ENCODE measurements around the gene ATP8A2. TPM values are rescaled to one million over a fixed set of nuclear protein-coding genes. Genes with fewer than 3 reads are reported as not detected.
A peak's percentile ranks its signal among the peaks of the same experiment; 100 is the strongest.

Gene ATP8A2
- total RNA-seq, 1 experiment from 2014 or later = 0.34 TPM

DNA sequence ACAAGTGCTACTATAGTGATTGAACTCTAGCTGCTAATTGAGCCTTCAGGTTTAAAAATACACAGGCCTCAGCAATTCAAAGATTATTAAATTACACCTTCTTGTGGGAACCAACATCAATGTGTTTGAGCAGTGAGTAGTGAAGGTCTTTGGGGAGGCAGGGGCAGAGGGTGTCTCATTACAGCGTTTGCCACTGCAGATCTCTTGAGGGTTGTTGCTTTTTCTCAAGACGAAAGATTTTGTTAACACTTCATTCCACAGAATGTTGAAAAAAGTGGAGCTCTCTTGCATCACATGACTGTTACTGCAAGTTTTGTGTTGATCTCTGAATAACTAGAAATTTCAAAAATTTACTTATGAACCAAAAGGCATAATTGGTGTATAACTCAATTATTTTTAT lies 253.6 kb downstream of the ATP8A2 start:
- H3K4me1 ChIP-seq = peaks cover 11% of the 10 kb centered on the region
- H3K9me3 ChIP-seq (replicated peaks) = no peaks in the 10 kb centered on the region
- no peaks in the 10 kb centered on the region for H3K36me3 ChIP-seq
- DNase-seq = no peak
- no peak overlapping the region for H3K4me3 ChIP-seq
- no peak overlapping the region for H3K27ac ChIP-seq
- no peaks in the 10 kb centered on the region for H3K27me3 ChIP-seq

DNA sequence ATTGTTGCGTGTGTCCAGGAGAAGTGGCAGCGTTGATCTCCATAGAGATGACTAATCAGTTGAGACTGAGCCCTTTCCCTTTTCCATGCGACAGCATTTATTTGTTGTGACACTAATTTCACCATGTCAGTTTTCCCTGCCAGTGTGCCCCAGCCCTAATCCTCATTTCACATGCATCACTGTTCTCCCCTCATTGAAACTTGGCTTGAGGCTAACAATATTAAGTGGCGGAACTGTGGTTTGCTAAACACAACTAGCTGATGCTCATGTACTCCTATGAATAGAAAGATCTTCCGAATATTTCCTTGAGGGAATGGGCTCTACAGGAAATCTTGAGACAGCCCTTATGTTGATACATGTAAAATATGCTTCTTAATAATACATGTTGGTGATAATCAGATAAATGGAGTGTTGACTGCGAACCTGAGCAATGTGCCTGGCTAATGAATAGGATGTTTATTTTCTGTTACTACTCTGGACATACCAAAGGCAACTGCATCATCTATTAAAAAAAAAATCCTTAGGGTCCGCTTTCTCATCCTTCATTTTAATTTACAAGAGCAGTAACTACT lies 258.6 kb downstream of the ATP8A2 start:
- Histone ChIP-seq H3K27me3 (no peaks in the 10 kb centered on the region), H3K27ac (peak overlapping the region; percentile 82), H3K9me3 (replicated peaks) (no peaks in the 10 kb centered on the region), H3K4me3 (peak overlapping the region; percentile 3; the same call in 1 of the 2 replicates), H3K4me1 (peaks cover 25% of the 10 kb centered on the region), H3K36me3 (no peaks in the 10 kb centered on the region)
- peak; percentile 77 to 92 for DNase-seq

DNA sequence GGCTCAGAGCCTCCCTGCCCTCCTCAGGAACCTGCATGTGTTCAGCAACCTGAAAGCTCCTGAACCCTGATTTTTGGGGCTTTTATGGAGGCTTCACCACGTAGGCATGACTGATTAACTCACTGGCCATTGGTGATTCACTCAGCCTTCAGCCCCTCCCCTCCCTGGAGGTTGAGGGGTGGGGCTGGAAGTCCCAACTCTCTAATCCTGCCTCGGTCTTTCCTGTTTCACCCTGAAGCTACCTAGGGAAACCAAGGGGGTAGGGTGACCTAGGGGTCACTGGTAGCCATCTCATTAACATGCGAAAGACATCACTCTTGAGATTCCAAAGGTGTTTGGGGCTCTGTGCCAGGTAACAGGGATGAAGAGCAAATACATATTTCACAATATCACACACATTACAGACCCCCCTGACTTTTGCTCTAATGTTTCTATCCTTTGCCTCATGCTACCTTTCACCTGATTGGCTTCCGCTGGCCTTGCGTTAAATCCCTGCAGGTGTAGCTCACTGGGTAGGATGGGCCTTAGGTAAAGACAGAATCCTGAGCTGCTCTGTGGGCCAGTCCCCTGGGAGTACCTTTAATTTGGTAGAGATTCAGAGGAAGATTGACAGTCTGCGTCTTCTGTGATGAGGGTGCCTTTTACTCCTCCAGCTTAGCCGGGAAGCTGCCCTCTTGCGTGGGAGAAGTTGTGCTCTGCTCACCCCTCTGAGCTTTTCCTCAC lies 260.6 kb downstream of the ATP8A2 start:
- H3K4me1 ChIP-seq = peaks cover 25% of the 10 kb centered on the region
- no peak overlapping the region for H3K4me3 ChIP-seq
- H3K27me3 ChIP-seq = no peaks in the 10 kb centered on the region
- DNase-seq = no peak
- H3K9me3 ChIP-seq (replicated peaks) = no peaks in the 10 kb centered on the region
- H3K27ac ChIP-seq = no peak overlapping the region
- no peaks in the 10 kb centered on the region for H3K36me3 ChIP-seq

DNA sequence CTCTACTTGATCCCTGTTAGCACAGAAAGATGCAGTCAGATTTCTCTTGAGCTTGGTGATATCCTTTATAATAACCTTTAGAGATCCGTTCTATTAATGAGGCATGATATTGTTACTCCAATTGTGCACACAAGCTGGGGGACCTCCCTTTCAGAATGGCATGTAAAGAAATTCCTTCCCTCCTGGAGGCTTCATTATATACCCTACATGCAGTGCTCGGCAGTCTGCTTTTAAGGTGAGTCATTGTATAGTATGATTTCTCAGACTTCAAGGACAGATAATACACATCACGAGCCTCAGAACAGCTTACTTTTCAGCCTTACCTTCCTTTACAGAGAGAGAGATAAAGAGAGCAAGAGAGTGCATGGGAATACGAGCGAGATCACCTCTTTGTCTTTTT lies 261.3 kb downstream of the ATP8A2 start:
- H3K27me3 ChIP-seq = no peaks in the 10 kb centered on the region
- no peak overlapping the region for H3K4me3 ChIP-seq
- H3K4me1 ChIP-seq = peaks cover 25% of the 10 kb centered on the region
- H3K36me3 ChIP-seq = no peaks in the 10 kb centered on the region
- H3K9me3 ChIP-seq (replicated peaks) = no peaks in the 10 kb centered on the region
- DNase-seq = no peak
- no peak overlapping the region for H3K27ac ChIP-seq

DNA sequence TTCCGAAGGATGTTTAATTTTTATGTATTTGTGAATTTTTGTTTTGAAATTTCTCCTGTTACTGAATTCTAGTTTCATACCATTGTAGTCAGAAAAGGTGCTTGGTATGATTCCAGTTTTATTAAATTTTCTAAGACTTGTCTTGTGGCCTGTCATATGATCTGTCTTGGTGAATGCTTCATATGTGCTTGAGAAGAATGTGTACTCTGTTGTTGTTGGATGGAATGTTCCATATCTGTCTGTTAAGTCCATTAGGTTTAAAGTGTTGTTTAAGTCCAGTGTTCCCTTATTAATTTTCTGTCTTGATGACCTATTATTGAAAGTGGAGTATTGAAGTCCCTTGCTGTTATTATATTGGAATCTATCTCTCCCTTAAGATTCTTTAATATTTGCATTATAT lies 273.9 kb downstream of the ATP8A2 start:
- H3K27me3 ChIP-seq = no peaks in the 10 kb centered on the region
- H3K27ac ChIP-seq = no peak overlapping the region
- no peaks in the 10 kb centered on the region for H3K36me3 ChIP-seq
- peaks cover 17% of the 10 kb centered on the region; the same call in 1 of the 2 replicates for H3K9me3 ChIP-seq (replicated peaks)
- no peak overlapping the region for H3K4me3 ChIP-seq
- no peak for DNase-seq
- H3K4me1 ChIP-seq = peaks cover 18% of the 10 kb centered on the region

DNA sequence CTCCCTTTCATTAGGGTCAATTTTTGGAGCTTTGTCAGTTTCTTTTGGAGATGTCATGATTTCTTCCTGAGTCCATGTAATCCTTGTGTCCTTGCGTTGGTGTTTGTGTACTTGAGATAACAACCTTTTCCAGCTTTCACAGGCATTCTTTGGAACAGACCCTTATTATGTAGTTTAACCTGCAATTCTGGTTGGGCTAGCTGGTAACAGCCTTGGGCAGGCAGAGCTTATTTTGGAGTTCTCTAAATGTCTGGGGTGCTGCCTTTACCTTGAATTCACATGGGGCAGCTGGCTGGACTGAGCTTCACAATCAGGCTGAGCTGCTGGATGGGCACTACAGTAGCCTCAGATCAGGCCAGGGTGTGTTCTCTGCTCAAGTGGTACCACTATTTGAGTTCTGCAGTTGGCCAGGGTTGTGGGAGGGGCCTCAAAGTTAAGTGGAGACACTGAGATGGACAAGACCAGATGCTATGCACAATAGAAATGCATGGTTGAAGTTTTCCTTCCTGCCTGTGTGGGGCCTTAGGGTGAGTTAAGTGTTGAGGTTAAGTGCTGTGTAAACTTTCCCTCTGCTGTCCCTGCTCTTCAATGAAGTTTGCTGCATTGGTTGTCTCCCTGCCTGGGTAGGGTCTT lies 277.3 kb downstream of the ATP8A2 start:
- Histone ChIP-seq H3K36me3 (no peaks in the 10 kb centered on the region), H3K4me1 (peaks cover 24% of the 10 kb centered on the region)
- DNase-seq = peak; percentile 93 to 97

DNA sequence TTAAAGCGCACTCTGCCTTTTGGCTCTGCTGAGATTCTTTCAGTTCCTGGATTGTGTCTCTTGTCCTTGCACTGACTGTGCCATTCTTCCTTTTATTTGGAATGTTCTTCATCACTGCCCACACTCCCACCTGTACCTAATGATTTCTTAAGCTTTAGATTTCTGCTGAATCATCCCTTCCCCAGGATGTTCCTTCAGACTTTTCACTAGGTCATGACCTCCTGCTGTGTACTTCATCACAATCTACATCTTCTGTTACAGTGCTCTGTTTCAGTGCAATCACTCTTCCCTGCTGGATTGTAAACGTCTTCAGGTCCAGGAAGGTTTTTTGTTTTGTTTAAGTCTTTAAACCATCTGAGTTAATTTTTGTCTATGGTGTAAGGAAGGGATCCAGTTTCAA lies 281.0 kb downstream of the ATP8A2 start:
- Histone ChIP-seq H3K4me3 (no peak overlapping the region), H3K9me3 (replicated peaks) (peaks cover 4% of the 10 kb centered on the region; the same call in 1 of the 2 replicates), H3K27me3 (no peaks in the 10 kb centered on the region), H3K36me3 (no peaks in the 10 kb centered on the region), H3K27ac (no peak overlapping the region), H3K4me1 (peaks cover 37% of the 10 kb centered on the region)
- no peak for DNase-seq

More for the DNA sequence above, 277.3 kb downstream of the ATP8A2 start:
- Histone ChIP-seq H3K27ac (peak overlapping the region; percentile 17), H3K4me3 (no peak overlapping the region), H3K27me3 (no peaks in the 10 kb centered on the region), H3K9me3 (replicated peaks) (peaks cover 10% of the 10 kb centered on the region; the same call in 1 of the 2 replicates)

DNA sequence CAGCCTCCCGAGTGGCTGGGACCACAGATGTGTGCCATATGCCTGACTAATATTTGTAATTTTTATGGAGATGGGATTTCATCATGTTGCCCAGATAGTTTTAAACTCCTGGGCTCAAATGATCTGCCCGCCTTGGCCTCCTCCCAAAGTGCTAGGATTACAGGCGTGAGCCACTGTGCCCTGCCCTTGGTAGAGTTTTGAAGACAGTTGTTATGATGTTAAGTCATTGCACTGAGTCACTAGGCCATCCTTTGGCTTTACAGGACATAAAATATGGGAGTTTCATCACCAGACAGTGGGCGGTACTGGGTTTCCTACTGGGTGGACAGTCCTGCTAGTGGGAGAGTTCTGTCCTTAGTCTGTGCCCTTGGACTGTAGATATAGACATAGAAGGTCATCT lies 282.5 kb downstream of the ATP8A2 start:
- H3K9me3 ChIP-seq (replicated peaks) = no peaks in the 10 kb centered on the region
- H3K36me3 ChIP-seq = no peaks in the 10 kb centered on the region
- H3K27me3 ChIP-seq = no peaks in the 10 kb centered on the region
- H3K4me1 ChIP-seq = peaks cover 37% of the 10 kb centered on the region
- no peak overlapping the region for H3K4me3 ChIP-seq
- no peak overlapping the region; the same call in 1 of the 2 replicates for H3K27ac ChIP-seq
- DNase-seq = peak; percentile 56 to 68

DNA sequence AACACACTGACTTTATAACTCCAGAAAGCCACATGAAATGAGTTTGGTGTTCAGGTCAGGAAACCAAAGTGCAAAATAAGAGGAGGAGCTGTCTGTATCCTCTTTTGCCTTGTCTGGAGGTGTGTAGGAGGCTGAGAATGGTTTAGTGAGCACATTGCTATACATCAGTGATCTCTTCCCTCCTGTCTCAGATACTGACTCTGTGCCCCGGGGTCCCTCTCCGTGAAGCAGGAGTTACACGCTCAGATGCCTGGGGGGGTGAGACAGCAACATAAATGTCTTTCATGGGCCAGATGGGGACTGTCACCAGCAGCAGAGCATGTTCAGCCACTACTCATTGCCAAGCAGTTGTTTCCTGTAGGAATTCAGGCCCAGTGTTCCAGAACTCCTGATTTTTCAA lies 285.4 kb downstream of the ATP8A2 start:
- H3K27me3 ChIP-seq = no peaks in the 10 kb centered on the region
- DNase-seq = no peak
- peaks cover 33% of the 10 kb centered on the region for H3K4me1 ChIP-seq
- H3K4me3 ChIP-seq = no peak overlapping the region
- no peak overlapping the region for H3K27ac ChIP-seq
- H3K9me3 ChIP-seq (replicated peaks) = no peaks in the 10 kb centered on the region
- no peaks in the 10 kb centered on the region for H3K36me3 ChIP-seq

DNA sequence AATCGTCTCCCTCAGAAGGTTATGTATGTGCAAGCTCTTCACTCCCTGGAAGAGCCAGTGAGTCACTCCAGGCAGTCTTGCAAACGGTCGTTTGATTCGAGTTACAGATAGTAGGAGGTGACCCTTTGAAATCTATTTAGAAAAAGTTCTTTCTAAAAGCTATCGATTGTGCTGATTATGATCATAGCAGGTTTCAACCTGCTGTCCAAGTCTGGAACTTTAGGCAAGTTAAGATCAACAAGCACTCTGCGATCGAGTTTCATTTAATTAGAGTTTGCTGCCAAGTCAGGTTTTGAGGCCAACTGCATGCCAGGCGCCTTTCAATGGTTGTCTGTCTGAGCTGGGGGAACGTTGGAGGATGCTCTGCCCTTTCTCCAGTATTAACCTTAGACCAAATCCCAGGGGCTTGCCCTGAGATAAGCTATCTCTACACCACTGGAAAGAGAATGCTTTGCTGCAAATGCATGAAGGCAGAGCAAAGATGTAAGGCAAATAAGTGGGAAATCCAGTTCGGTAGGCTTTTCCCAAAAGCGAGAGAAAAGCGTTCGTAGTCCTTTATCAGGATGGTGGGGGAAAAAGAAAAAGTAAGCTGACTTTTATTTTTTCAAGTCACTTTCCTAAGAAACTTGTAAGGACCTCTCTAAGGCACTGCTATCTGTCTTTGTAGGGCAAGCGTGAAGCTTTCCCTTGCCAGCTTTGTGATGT lies 287.5 kb downstream of the ATP8A2 start:
- peak; percentile 33 to 68 for DNase-seq
- H3K36me3 ChIP-seq = no peaks in the 10 kb centered on the region
- H3K4me1 ChIP-seq = peaks cover 26% of the 10 kb centered on the region
- no peak overlapping the region for H3K4me3 ChIP-seq
- no peaks in the 10 kb centered on the region for H3K9me3 ChIP-seq (replicated peaks)
- H3K27me3 ChIP-seq = no peaks in the 10 kb centered on the region
- H3K27ac ChIP-seq = no peak overlapping the region

DNA sequence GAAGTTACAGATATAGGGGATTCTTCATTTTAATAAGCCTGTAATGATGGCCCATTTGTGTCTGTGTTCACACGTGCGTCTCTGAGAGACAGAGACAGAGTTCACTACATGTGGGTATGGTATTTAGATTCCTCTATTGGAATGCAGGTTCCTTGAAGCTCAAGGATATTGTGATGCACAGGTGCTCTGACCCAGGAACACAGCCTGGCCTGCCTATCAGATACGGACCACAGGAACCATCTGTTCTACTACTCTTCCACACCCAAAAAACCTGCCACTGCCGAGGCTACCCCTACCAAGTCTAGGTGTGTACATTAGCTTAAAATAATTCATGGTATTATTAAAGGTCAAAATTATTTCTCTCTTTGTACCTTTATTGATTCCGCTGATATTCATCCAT lies 289.2 kb downstream of the ATP8A2 start:
- H3K36me3 ChIP-seq = no peaks in the 10 kb centered on the region
- H3K4me1 ChIP-seq = peaks cover 14% of the 10 kb centered on the region
- no peak for DNase-seq

DNA sequence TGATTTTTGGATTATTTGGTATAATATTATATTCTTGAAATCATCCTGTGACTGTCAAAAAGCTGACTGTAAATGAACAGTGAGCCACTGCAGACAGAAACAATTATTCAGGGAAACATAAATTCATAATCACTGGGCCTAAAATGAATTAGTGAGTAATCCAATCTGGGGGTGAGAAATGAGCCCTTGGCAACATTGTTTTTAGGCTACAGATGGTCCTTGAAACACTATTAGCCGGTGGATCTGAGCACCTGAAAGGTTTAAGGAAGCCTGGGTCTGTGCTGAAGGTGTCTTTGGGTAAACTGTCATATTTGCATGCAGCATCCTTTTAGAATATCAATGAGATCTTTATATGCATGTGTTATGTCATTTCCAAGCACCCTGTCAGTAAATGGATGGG lies 290.7 kb downstream of the ATP8A2 start:
- Histone ChIP-seq H3K4me1 (peaks cover 14% of the 10 kb centered on the region), H3K36me3 (no peaks in the 10 kb centered on the region), H3K27ac (no peak overlapping the region), H3K9me3 (replicated peaks) (peaks cover 2% of the 10 kb centered on the region; the same call in 1 of the 2 replicates), H3K27me3 (no peaks in the 10 kb centered on the region), H3K4me3 (no peak overlapping the region)
- no peak for DNase-seq

More for the DNA sequence above, 289.2 kb downstream of the ATP8A2 start:
- no peak overlapping the region for H3K27ac ChIP-seq
- no peak overlapping the region for H3K4me3 ChIP-seq
- H3K9me3 ChIP-seq (replicated peaks) = no peaks in the 10 kb centered on the region
- no peaks in the 10 kb centered on the region for H3K27me3 ChIP-seq

DNA sequence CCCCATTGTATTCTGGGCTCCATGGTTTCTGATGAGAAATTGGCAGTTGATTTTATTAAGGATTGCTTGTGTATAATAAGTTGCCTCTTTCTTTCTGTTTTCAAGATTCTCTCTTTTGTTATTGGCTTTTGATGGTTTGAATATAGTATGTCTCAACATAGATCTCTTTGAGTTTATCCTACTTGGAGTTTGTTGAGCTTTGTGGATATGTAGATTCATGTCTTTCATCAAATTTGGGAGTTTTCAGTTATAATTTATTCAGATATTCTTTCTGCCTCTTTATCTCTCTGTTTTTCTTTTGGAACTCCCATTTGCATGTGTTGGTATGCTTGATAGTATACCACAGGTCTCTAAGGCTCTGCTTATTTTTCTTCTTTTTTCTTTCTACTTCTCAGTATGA lies 296.6 kb downstream of the ATP8A2 start:
- H3K9me3 ChIP-seq (replicated peaks) = peaks cover 11% of the 10 kb centered on the region; the same call in 1 of the 2 replicates
- no peaks in the 10 kb centered on the region for H3K36me3 ChIP-seq
- no peak overlapping the region for H3K27ac ChIP-seq
- H3K27me3 ChIP-seq = no peaks in the 10 kb centered on the region
- no peak for DNase-seq
- no peaks in the 10 kb centered on the region for H3K4me1 ChIP-seq
- no peak overlapping the region for H3K4me3 ChIP-seq

DNA sequence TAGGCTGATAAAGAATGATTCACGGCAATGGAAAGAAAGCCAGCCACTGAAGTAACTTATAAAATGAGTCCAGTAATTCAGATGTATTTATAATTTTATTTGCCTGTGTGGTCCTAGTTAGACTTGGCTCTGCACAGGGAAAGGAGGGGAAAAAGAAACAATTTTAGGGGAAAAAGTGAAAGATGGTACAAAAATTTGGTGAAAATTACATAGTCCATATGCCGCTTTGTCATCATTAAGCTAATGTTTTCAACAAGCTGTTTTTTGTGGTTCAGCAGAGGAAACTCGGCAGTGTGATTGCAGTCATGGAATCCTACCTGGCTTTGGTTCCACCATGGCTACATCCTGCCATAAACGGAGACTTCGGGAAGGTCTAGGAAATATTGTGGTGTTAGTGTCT lies 301.9 kb downstream of the ATP8A2 start:
- Histone ChIP-seq H3K4me3 (no peak overlapping the region), H3K36me3 (no peaks in the 10 kb centered on the region), H3K4me1 (peaks cover 16% of the 10 kb centered on the region), H3K9me3 (replicated peaks) (peaks cover 5% of the 10 kb centered on the region; the same call in 1 of the 2 replicates), H3K27ac (no peak overlapping the region), H3K27me3 (no peaks in the 10 kb centered on the region)
- no peak for DNase-seq

DNA sequence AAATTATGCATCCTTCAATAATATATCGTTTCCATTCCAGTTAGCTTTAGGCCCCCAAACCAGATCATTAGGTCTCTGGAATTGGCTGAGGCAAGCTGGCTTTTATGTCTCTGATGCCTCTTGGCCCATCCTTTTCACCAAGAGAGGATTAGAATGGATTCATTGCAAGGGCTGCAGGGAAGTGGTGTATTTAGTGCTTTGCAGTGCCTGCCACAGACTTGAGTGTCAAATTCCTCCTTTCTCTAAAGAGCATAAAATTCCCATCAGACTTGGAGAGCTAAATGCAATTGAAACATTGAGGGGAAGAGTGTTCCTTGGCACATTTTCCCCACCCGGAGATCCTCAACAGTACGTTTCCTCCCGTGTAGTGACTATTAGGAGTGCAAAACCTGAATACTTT lies 302.6 kb downstream of the ATP8A2 start:
- peak in 1 of 2 experiments; percentile 42 for DNase-seq
- Histone ChIP-seq H3K9me3 (replicated peaks) (0 out of 2 replicates have a peak, but pooled peaks cover under 1% of the 10 kb centered on the region), H3K36me3 (no peaks in the 10 kb centered on the region), H3K27ac (no peak overlapping the region), H3K4me1 (peaks cover 23% of the 10 kb centered on the region), H3K4me3 (no peak overlapping the region), H3K27me3 (no peaks in the 10 kb centered on the region)

All from SJCRH30 (cell line).